Body of pancreas (tissue), 4 donors: ENCODE data around the gene ANKRD40CL.

ENCODE experiments used
- POLR2A ChIP-seq, 3 donors: fragments of 450-650 bp; IDR thresholded peaks; one replicate each; pipeline ENCODE4 v1.6.1; 2016; ENCODE audit warnings: antibody characterized with exemption in 3 of 3, mild to moderate bottlenecking in 2 of 3
- TF ChIP-seq, protein P1 (sequence below), 7 experiments: fragments of 450-650 bp in 4 of 7; fragments of 200-600 bp in 3 of 7; sonication (generic) in 3 of 7; IDR thresholded peaks; one replicate each; pipeline ENCODE4 v1.5.1; 2016 to 2019; ENCODE audit warnings: antibody characterized with exemption in 7 of 7

DNA sequence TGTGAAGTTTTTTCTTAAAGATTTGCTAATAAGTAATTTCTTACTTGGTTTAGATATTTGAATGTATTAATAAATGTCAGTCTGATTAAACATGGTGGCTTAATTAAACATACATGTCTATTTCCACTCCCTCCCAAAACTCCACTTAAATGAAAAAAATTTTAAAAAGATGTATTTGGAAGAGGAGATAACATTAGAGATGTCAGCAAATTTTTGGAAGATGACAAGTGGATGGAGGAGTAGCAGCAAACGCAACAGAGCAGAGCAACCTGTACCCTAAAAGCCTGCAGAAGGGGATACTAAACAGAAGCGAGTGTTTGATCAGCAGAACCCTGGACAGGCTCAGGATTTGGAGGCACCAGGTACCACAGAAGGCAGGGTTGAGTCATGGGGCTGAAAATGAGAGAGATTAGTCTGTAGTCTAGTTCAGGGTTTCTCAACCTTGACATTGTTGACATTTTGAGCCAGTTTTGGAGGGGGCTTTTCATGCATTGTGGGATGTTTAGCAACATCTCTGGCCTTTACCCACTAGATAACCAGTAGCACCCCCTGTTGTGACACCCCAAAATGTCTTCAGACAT is 30.1 kb downstream of the ANKRD40CL start:
- TF ChIP-seq, protein P1, sequence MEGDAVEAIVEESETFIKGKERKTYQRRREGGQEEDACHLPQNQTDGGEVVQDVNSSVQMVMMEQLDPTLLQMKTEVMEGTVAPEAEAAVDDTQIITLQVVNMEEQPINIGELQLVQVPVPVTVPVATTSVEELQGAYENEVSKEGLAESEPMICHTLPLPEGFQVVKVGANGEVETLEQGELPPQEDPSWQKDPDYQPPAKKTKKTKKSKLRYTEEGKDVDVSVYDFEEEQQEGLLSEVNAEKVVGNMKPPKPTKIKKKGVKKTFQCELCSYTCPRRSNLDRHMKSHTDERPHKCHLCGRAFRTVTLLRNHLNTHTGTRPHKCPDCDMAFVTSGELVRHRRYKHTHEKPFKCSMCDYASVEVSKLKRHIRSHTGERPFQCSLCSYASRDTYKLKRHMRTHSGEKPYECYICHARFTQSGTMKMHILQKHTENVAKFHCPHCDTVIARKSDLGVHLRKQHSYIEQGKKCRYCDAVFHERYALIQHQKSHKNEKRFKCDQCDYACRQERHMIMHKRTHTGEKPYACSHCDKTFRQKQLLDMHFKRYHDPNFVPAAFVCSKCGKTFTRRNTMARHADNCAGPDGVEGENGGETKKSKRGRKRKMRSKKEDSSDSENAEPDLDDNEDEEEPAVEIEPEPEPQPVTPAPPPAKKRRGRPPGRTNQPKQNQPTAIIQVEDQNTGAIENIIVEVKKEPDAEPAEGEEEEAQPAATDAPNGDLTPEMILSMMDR (IDR thresholded peaks at IDR 0.05), result no peak
- no peak for TF ChIP-seq POLR2A (IDR thresholded peaks at IDR 0.05)
